ENCODE results near the gene NUBP2.

Gene NUBP2

GRCh38 chr16:1757714-1758461 is 24.9 kb upstream of the NUBP2 start:
- in situ Hi-C loops (cut with MboI; ENCODE audit: low sequenced_read_pairs), result no loop called here

GRCh38 chr16:1758923-1759322 is 23.8 kb upstream of the NUBP2 start:
- in situ Hi-C loops (cut with MboI; ENCODE audit: low sequenced_read_pairs), result no loop called here

- in situ Hi-C loops (cut with MboI; ENCODE audit: low sequenced_read_pairs), result no loop called here
Observed at GRCh38 chr16:1759511-1759910, 23.2 kb upstream of the NUBP2 start.

- in situ Hi-C loops (cut with MboI; ENCODE audit: low sequenced_read_pairs), result no loop called here
Observed at GRCh38 chr16:1760911-1761310, 21.8 kb upstream of the NUBP2 start.

GRCh38 chr16:1761751-1762150 is 21.0 kb upstream of the NUBP2 start:
- in situ Hi-C loops (cut with MboI; ENCODE audit: low sequenced_read_pairs), result no loop called here

GRCh38 chr16:1762196-1762878 is 20.4 kb upstream of the NUBP2 start:
- in situ Hi-C loops (cut with MboI; ENCODE audit: low sequenced_read_pairs), result no loop called here

- in situ Hi-C loops (cut with MboI; ENCODE audit: low sequenced_read_pairs), result no loop called here
Observed at GRCh38 chr16:1762879-1763520, 19.8 kb upstream of the NUBP2 start.

GRCh38 chr16:1763521-1764511 is 18.9 kb upstream of the NUBP2 start:
- in situ Hi-C loops (cut with MboI; ENCODE audit: low sequenced_read_pairs), result no loop called here

GRCh38 chr16:1764971-1765370 is 17.8 kb upstream of the NUBP2 start:
- in situ Hi-C loops (cut with MboI; ENCODE audit: low sequenced_read_pairs), result no loop called here

GRCh38 chr16:1765826-1766225 is 16.9 kb upstream of the NUBP2 start:
- in situ Hi-C loops (cut with MboI; ENCODE audit: low sequenced_read_pairs), result no loop called here

- in situ Hi-C loops (cut with MboI; ENCODE audit: low sequenced_read_pairs), result no loop called here
Observed at GRCh38 chr16:1766231-1766630, 16.5 kb upstream of the NUBP2 start.

GRCh38 chr16:1766701-1767100 is 16.1 kb upstream of the NUBP2 start:
- in situ Hi-C loops (cut with MboI; ENCODE audit: low sequenced_read_pairs), result no loop called here

GRCh38 chr16:1767116-1767994 is 15.4 kb upstream of the NUBP2 start:
- in situ Hi-C loops (cut with MboI; ENCODE audit: low sequenced_read_pairs), result no loop called here

GRCh38 chr16:1768061-1768766 is 14.5 kb upstream of the NUBP2 start:
- in situ Hi-C loops (cut with MboI; ENCODE audit: low sequenced_read_pairs), result no loop called here

GRCh38 chr16:1768767-1769401 is 13.9 kb upstream of the NUBP2 start:
- in situ Hi-C loops (cut with MboI; ENCODE audit: low sequenced_read_pairs), result no loop called here

GRCh38 chr16:1769402-1770300 is 13.1 kb upstream of the NUBP2 start:
- in situ Hi-C loops (cut with MboI; ENCODE audit: low sequenced_read_pairs), result no loop called here

GRCh38 chr16:1770328-1771187 is 12.2 kb upstream of the NUBP2 start:
- in situ Hi-C loops (cut with MboI; ENCODE audit: low sequenced_read_pairs), result no loop called here

All from hTERT RPE-1 (cell line).